ENCODE measurements around the gene ANXA2.
"Not testable (repeated sequence)": the region's sequence is repeated elsewhere in the genome, so short reads cannot be mapped to it uniquely, and the experiment has no call there.

Gene ANXA2

GRCh38 chr15:60408463-60408981 lies 10.7 kb upstream of the ANXA2 start:
- DNase-seq: no peak

GRCh38 chr15:60407415-60407805 lies 9.6 kb upstream of the ANXA2 start:
- peak; percentile 25 for DNase-seq

- no peak for DNase-seq
Observed at GRCh38 chr15:60406513-60407414, 9.0 kb upstream of the ANXA2 start.

GRCh38 chr15:60405399-60405798 lies 7.6 kb upstream of the ANXA2 start:
- DNase-seq: no peak

- not testable (repeated sequence) for DNase-seq
Observed at GRCh38 chr15:60404351-60404750, 6.6 kb upstream of the ANXA2 start.

- DNase-seq: no peak
Observed at GRCh38 chr15:60400944-60401343, 3.2 kb upstream of the ANXA2 start.

GRCh38 chr15:60399931-60400330 lies 2.1 kb upstream of the ANXA2 start:
- no peak for DNase-seq

GRCh38 chr15:60399246-60399915 lies 1.6 kb upstream of the ANXA2 start:
- DNase-seq: no peak

GRCh38 chr15:60396958-60397771 lies 621 bp downstream of the ANXA2 start:
- peak; percentile 82 for DNase-seq

- no peak for DNase-seq
Observed at GRCh38 chr15:60396560-60396957, 1.2 kb downstream of the ANXA2 start.

GRCh38 chr15:60396100-60396499 lies 1.7 kb downstream of the ANXA2 start:
- no peak for DNase-seq

GRCh38 chr15:60395276-60396011 lies 2.3 kb downstream of the ANXA2 start:
- no peak for DNase-seq

- DNase-seq: no peak
Observed at GRCh38 chr15:60394689-60395097, 3.1 kb downstream of the ANXA2 start.

- no peak for DNase-seq
Observed at GRCh38 chr15:60392986-60393790, 4.6 kb downstream of the ANXA2 start.

GRCh38 chr15:60392601-60392985 lies 5.2 kb downstream of the ANXA2 start:
- peak; percentile 58 for DNase-seq

GRCh38 chr15:60391722-60392315 lies 6.0 kb downstream of the ANXA2 start:
- no peak for DNase-seq

- peak; percentile 97 for DNase-seq
Observed at GRCh38 chr15:60390871-60391501, 6.8 kb downstream of the ANXA2 start.

- DNase-seq: no peak
Observed at GRCh38 chr15:60390231-60390630, 7.6 kb downstream of the ANXA2 start.

- no peak for DNase-seq
Observed at GRCh38 chr15:60389261-60390077, 8.3 kb downstream of the ANXA2 start.

- no peak for DNase-seq
Observed at GRCh38 chr15:60387321-60387720, 10.5 kb downstream of the ANXA2 start.

Data from NCI-H82 (cell line).